HL-60 (cell line): ENCODE results near the gene CHAD.

Source experiments
- DNase-seq, 2 experiments: peaks; one replicate each; pipeline ENCODE4 v3.0.0-alpha.2; 2010 to 2020; ENCODE audit warnings: low read depth in 1 of 2, low spot score in 1 of 2
- H3K27ac ChIP-seq: fragments of 250-450 bp; sonication (Bioruptor Pico); replicated peaks from 2 replicates; pipeline ENCODE4 v1.5.1; 2020; ENCODE audit warnings: mild to moderate bottlenecking, moderate library complexity
- H3K27me3 ChIP-seq: fragments of 250-450 bp; sonication (Bioruptor Pico); 2 replicates; pipeline ENCODE4 v1.5.1; 2021; ENCODE audit warnings: mild to moderate bottlenecking, moderate library complexity; ENCODE audit not compliant: insufficient read depth, poor library complexity, severe bottlenecking
- H3K4me3 ChIP-seq: replicated peaks from 2 replicates; pipeline ENCODE4 v1.5.1; 2011; ENCODE audit warnings: mild to moderate bottlenecking, control low read depth, low read length; ENCODE audit not compliant: insufficient read depth
- CTCF ChIP-seq: IDR thresholded peaks from one replicate; pipeline ENCODE4 v1.5.1; 2011; ENCODE audit warnings: low read length, control low read depth, inconsistent platforms; ENCODE audit not compliant: insufficient read depth
- GABPA ChIP-seq: IDR thresholded peaks from 2 replicates; pipeline ENCODE4 v1.6.1; 2012; ENCODE audit warnings: low read depth
- POLR2AphosphoS5 ChIP-seq: IDR thresholded peaks from 2 replicates; pipeline ENCODE4 v1.6.1; 2012; ENCODE audit warnings: low read depth
- SPI1 ChIP-seq: IDR thresholded peaks from 2 replicates; pipeline ENCODE4 v1.6.1; 2012; ENCODE audit warnings: low read depth, mild to moderate bottlenecking, borderline replicate concordance
- long read RNA-seq: library from polyadenylated mRNA; unstranded; transcript quantifications from one replicate; pipeline ENCODE4 v2.0.0, GENCODE V29; 2020
- TF ChIP-seq, protein P1 (sequence below): IDR thresholded peaks from 2 replicates; pipeline ENCODE4 v1.6.1; 2012; ENCODE audit warnings: low read depth; ENCODE audit not compliant: insufficient replicate concordance

Gene CHAD
- long read RNA-seq, result 0 reads

DNA sequence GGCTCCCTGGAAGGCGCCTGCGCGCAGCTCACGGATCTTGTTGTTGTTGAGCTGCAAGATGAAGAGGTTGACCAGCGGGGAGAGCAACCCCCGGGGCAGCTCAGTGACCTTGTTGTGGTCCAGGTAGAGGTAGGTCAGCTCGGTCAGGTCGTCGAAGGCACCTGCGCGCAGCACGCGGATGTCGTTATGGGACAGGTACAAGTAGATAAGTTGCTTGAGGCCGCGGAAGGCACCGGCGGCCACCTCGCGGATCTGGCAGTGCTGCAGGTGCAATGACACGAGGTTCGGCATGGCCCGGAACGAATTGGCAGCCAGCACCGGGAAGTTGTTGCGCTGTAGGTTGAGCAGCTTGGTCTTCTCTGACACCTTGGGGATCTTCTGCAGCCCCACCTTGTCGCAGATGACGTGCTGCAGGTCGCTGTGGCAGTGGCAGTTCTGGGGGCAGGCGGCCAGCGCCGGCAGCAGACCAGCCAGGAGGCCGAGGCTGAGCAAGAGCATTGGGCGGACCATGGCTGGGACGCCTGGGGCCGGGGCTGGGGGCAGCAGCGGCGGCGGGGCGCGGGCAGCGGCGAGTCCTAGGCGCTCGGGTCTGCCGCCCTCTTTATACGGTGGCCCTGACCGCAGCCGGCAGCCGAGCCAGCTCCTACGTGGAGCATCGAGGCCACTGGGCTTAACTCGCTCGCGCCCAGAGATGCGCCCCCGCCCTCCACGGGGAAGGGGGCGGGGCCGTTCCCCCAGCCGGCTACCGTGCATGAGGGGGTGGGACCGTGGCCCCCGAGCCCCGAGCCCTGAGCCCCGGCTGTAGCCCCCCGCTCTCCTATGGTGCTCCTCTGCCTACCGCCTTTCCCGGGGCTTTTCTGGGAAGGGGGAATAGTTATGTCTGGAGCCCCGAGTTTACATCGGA lies at the start of gene CHAD:
TSS of gene CHAD (minus strand) at position 577 of the 904 bp plus-strand sequence. CDS start at position 510, 67 bp downstream.
- Histone ChIP-seq H3K27ac (no peak within 1 kb of the TSS), H3K4me3 (no peak within 1 kb of the TSS), H3K27me3 (peaks cover 23% of the 10 kb centered on the region)
- no peak for DNase-seq
- TF ChIP-seq GABPA (no peak), POLR2AphosphoS5 (no peak), CTCF (no peak), SPI1 (no peak)
- TF ChIP-seq, protein P1, sequence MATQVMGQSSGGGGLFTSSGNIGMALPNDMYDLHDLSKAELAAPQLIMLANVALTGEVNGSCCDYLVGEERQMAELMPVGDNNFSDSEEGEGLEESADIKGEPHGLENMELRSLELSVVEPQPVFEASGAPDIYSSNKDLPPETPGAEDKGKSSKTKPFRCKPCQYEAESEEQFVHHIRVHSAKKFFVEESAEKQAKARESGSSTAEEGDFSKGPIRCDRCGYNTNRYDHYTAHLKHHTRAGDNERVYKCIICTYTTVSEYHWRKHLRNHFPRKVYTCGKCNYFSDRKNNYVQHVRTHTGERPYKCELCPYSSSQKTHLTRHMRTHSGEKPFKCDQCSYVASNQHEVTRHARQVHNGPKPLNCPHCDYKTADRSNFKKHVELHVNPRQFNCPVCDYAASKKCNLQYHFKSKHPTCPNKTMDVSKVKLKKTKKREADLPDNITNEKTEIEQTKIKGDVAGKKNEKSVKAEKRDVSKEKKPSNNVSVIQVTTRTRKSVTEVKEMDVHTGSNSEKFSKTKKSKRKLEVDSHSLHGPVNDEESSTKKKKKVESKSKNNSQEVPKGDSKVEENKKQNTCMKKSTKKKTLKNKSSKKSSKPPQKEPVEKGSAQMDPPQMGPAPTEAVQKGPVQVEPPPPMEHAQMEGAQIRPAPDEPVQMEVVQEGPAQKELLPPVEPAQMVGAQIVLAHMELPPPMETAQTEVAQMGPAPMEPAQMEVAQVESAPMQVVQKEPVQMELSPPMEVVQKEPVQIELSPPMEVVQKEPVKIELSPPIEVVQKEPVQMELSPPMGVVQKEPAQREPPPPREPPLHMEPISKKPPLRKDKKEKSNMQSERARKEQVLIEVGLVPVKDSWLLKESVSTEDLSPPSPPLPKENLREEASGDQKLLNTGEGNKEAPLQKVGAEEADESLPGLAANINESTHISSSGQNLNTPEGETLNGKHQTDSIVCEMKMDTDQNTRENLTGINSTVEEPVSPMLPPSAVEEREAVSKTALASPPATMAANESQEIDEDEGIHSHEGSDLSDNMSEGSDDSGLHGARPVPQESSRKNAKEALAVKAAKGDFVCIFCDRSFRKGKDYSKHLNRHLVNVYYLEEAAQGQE, result no peak

DNA sequence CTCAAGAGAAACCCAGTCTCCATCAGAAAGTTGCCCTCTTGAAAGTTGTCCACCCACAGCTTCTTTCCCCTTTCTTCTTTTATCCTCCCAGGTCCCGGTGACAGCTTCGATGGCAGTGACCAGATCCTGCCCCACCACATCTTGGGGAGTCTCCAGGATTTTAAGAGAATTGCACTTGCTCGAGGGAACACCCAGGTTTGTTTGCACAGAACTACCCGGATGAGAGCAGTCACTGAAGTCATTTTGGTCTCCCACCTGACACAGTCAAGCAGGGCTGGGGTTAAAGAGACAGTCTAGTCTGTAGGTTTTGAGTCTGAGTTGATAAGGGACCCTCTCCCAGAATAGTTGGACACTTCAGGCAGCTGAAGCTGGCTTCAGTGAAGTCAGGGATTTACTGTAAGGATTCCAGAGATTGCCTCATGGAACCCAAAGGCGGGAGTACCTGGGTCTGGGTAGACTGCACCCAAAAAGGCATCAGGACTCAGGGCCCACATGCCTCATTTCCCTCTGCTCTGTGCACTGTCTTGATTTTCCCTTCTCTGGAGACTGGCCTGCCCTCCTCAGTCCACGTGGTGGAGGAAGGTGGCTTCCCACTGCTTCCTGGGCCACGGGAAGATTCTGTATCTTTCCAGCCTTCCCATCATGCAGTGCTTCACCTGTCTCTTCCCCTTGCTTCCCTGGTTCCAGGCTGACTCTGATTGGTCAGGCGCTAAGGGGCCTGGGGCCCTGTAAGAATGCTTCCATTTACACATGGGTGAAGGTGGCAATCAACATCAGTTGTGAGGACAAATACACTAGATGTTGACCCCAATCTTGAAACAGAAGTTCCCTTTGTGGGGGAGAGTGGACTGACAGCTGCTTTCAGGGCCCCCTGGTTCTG lies 49.1 kb upstream of the CHAD start:
- Histone ChIP-seq H3K27ac (no peak overlapping the region), H3K4me3 (no peak overlapping the region), H3K27me3 (no peaks in the 10 kb centered on the region)
- DNase-seq, result no peak
- TF ChIP-seq, protein P1, result no peak
- no peak for TF ChIP-seq POLR2AphosphoS5
- no peak for TF ChIP-seq CTCF
- TF ChIP-seq SPI1, result no peak
- TF ChIP-seq GABPA, result no peak

DNA sequence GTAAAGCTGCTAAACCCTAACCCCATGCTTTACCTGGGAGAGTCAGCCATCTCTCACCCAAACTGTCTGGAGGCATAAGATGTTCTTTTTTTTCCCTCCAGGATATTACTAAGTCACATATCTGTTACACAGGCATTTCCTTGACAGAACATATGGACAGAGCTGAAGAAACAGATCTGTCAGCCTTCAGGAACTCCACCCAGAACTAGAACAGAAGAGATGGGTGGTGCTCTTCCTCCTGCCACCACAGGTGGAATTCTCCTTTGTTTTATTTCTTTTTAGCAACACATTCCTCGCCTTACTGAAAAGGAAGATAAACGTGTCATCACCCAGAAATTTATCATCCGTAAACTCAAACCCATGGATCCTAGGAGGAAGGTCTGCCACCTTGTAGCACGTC lies 48.3 kb upstream of the CHAD start:
- Histone ChIP-seq H3K27me3 (no peaks in the 10 kb centered on the region), H3K27ac (no peak overlapping the region), H3K4me3 (no peak overlapping the region)
- no peak for DNase-seq
- TF ChIP-seq POLR2AphosphoS5, result no peak
- TF ChIP-seq SPI1, result no peak
- TF ChIP-seq GABPA, result no peak
- TF ChIP-seq, protein P1, result no peak
- no peak for TF ChIP-seq CTCF
